Stomach (tissue), 9 donors: ENCODE data around the gene GSG1L. TPM values are rescaled to one million over a fixed set of nuclear protein-coding genes. Genes with fewer than 3 reads are reported as not detected.

Experiments
- DNase-seq, 2 donors: peaks; one replicate each; pipeline versions ENCODE4 v3.0.0 to v3.0.0-alpha.2; 2013 to 2019
- H3K27ac ChIP-seq, 5 donors: fragments of 200-600 bp in 4 of 5; sonication (generic) in 4 of 5; one replicate each; pipeline ENCODE4 v1.5.1; 2013 to 2019; ENCODE audit warnings: mild to moderate bottlenecking in 1 of 5, moderate library complexity in 1 of 5
- H3K27me3 ChIP-seq, 3 donors: fragments of 200-600 bp; sonication (generic); one replicate each; pipeline ENCODE4 v1.5.1; 2017 to 2019; ENCODE audit warnings: mixed run types in 1 of 3
- H3K36me3 ChIP-seq, 4 donors: fragments of 200-600 bp; sonication (generic); 1 replicate in 3 of 4; 2 replicates in 1 of 4; pipeline ENCODE4 v1.5.1; 2016 to 2019
- H3K4me1 ChIP-seq, 4 donors: fragments of 200-600 bp; sonication (generic); one replicate each; pipeline ENCODE4 v1.5.1; 2016 to 2019
- H3K4me3 ChIP-seq, 4 donors: fragments of 200-600 bp; sonication (generic) in 3 of 4; one replicate each; pipeline ENCODE4 v1.5.1; 2016 to 2019; ENCODE audit warnings: mild to moderate bottlenecking in 1 of 4
- H3K9me3 ChIP-seq, 4 donors: fragments of 200-600 bp; sonication (generic); one replicate each; pipeline ENCODE4 v1.5.1; 2016 to 2019
- CTCF ChIP-seq, 7 experiments: fragments of 450-650 bp in 4 of 7; fragments of 200-600 bp in 3 of 7; sonication (generic) in 3 of 7; IDR thresholded peaks; one replicate each; pipeline ENCODE4 v1.5.1; 2016 to 2019; ENCODE audit warnings: antibody characterized with exemption in 7 of 7, control low read depth in 2 of 7, mild to moderate bottlenecking in 1 of 7
- EP300 ChIP-seq: sonication (generic); formaldehyde crosslinking; IDR thresholded peaks from one replicate; pipeline ENCODE4 v1.6.1; 2017; ENCODE audit warnings: antibody characterized with exemption
- POLR2A ChIP-seq, 4 donors: fragments of 450-650 bp; IDR thresholded peaks; one replicate each; pipeline ENCODE4 v1.6.1; 2016; ENCODE audit warnings: antibody characterized with exemption in 4 of 4, control low read depth in 2 of 4, mild to moderate bottlenecking in 1 of 4, moderate library complexity in 1 of 4
- POLR2AphosphoS5 ChIP-seq, 3 donors: sonication (generic); formaldehyde crosslinking; IDR thresholded peaks; one replicate each; pipeline ENCODE4 v1.6.1; 2016; ENCODE audit warnings: antibody characterized with exemption in 3 of 3
- WGBS, 5 donors: extraction: QIAGEN DNeasy Blood & Tissue Kit in 3 of 5; methylation state at CpG; one replicate each; pipeline versions ENCODE4 v1.1.5 to v1.1.7; 2013 to 2018; 5-methylcytosine and 5-hydroxymethylcytosine counted together
- intact Hi-C: fragments of 100-400 bp; cut with DNase I; formaldehyde crosslinking; loops from one replicate; pipeline ENCODE4 v1.15.1; 2023; ENCODE audit warnings: low total_unique reads
- polyA plus RNA-seq, 3 donors: library from polyadenylated mRNA; stranded (reverse); fragments of 200-250 nt; gene quantifications; one replicate each; pipeline ENCODE4 v1.2.3, GENCODE V29; 2013
- total RNA-seq, 5 donors: library from RNA; depleted of rRNA; stranded (reverse); fragments of >200 nt; gene quantifications; one replicate each; pipeline versions ENCODE4 v1.1.0 to v1.2.3, GENCODE V29; 2014 to 2016
- donor health status: healthy with polysubstance abuse.
- donor health status: Bipolar disorder and iron deficiency.
- donor health status: healthy.

The GSG1L gene
- total and polyA plus RNA-seq, 8 donors = 0.06 TPM; not detected in 7

- no peaks in the 10 kb centered on the region for H3K4me1 ChIP-seq
- no peak for DNase-seq
- 67 to 80% (median 79%) methylated on average over 16 of the region's 16 CpGs for WGBS, 5 donors
- no peak overlapping the region for H3K4me3 ChIP-seq
- intact Hi-C loops = no loop called here
- peaks cover 0 to 8% (median 5%) of the 10 kb centered on the region in 4 donors for H3K9me3 ChIP-seq
- peaks cover 0 to 30% (median 0%) of the 10 kb centered on the region in 3 donors for H3K27me3 ChIP-seq
- TF ChIP-seq EP300 (no peak), CTCF (IDR thresholded peaks at IDR 0.05) (no peak), POLR2A (IDR thresholded peaks at IDR 0.05) (no peak), POLR2AphosphoS5 (IDR thresholded peaks at IDR 0.05) (no peak)
- no peak overlapping the region for H3K27ac ChIP-seq
- H3K36me3 ChIP-seq = no peaks in the 10 kb centered on the region
Measured at GRCh38 chr16:27841061-27841801, 222.3 kb downstream of the GSG1L start.

GRCh38 chr16:27840311-27841060 lies 223.0 kb downstream of the GSG1L start:
- intact Hi-C loops = no loop called here

GRCh38 chr16:27839419-27839818 lies 224.1 kb downstream of the GSG1L start:
- intact Hi-C loops = no loop called here
- Histone ChIP-seq H3K4me3 (no peak overlapping the region), H3K36me3 (no peaks in the 10 kb centered on the region), H3K27me3 (peaks cover 0 to 22% (median 0%) of the 10 kb centered on the region in 3 donors), H3K27ac (no peak overlapping the region), H3K4me1 (no peaks in the 10 kb centered on the region), H3K9me3 (peaks cover 0 to 8% (median 3%) of the 10 kb centered on the region in 4 donors)
- 58 to 75% (median 67%) methylated on average over 2 of the region's 2 CpGs for WGBS, 5 donors
- no peak for DNase-seq
- TF ChIP-seq CTCF (IDR thresholded peaks at IDR 0.05) = no peak
- no peak for TF ChIP-seq POLR2AphosphoS5 (IDR thresholded peaks at IDR 0.05)
- TF ChIP-seq EP300 = no peak
- no peak for TF ChIP-seq POLR2A (IDR thresholded peaks at IDR 0.05)

More at GRCh38 chr16:27840311-27841060, 223.0 kb downstream of the GSG1L start:
- Histone ChIP-seq H3K4me3 (no peak overlapping the region), H3K27ac (no peak overlapping the region), H3K36me3 (no peaks in the 10 kb centered on the region), H3K27me3 (peaks cover 0 to 30% (median 0%) of the 10 kb centered on the region in 3 donors), H3K9me3 (peaks cover 0 to 8% (median 3%) of the 10 kb centered on the region in 4 donors), H3K4me1 (no peaks in the 10 kb centered on the region)
- 71 to 80% (median 76%) methylated on average over 16 to 18 of the region's 18 CpGs for WGBS, 5 donors
- no peak for TF ChIP-seq CTCF (IDR thresholded peaks at IDR 0.05)
- no peak for TF ChIP-seq POLR2A (IDR thresholded peaks at IDR 0.05)
- TF ChIP-seq POLR2AphosphoS5 (IDR thresholded peaks at IDR 0.05) = no peak
- TF ChIP-seq EP300 = no peak
- no peak for DNase-seq

GRCh38 chr16:27838536-27839175 lies 224.9 kb downstream of the GSG1L start:
- TF ChIP-seq POLR2AphosphoS5 (IDR thresholded peaks at IDR 0.05) (no peak), POLR2A (IDR thresholded peaks at IDR 0.05) (no peak), CTCF (IDR thresholded peaks at IDR 0.05) (no peak), EP300 (no peak)
- Histone ChIP-seq H3K9me3 (peaks cover 0 to 8% (median 3%) of the 10 kb centered on the region in 4 donors), H3K36me3 (no peaks in the 10 kb centered on the region), H3K4me3 (no peak overlapping the region), H3K27ac (no peak overlapping the region), H3K27me3 (peaks cover 0 to 22% (median 0%) of the 10 kb centered on the region in 3 donors), H3K4me1 (no peaks in the 10 kb centered on the region)
- intact Hi-C loops = no loop called here
- WGBS, 5 donors = 76 to 90% (median 83%) methylated on average over 2 to 3 of the region's 3 CpGs
- no peak for DNase-seq
